GM23338 (cell line): ENCODE data around the gene TMEM11. TPM values are rescaled to one million over a fixed set of nuclear protein-coding genes. Genes with fewer than 3 reads are reported as not detected.

Source experiments
- ATAC-seq: fragments of 200-7000 bp; cut with Tn5 transposase; 3 replicates; pipeline ENCODE4 v1.9.1; 2020
- DNase-seq: peaks from one replicate; pipeline ENCODE4 v3.0.0-alpha.2; 2015; ENCODE audit warnings: low spot score
- H2AFZ ChIP-seq: fragments of 200-600 bp; sonication (generic); 2 replicates; pipeline ENCODE4 v1.8.0; 2016; ENCODE audit warnings: antibody characterized with exemption, mild to moderate bottlenecking, moderate library complexity
- H3F3A ChIP-seq: fragments of 200-600 bp; sonication (generic); replicated peaks from 2 replicates; pipeline ENCODE4 v1.8.0; 2017; ENCODE audit warnings: antibody characterized with exemption, mixed run types, low read depth
- H3K27ac ChIP-seq: fragments of 200-600 bp; sonication (generic); 2 replicates; pipeline ENCODE4 v1.6.1; 2016; ENCODE audit warnings: low read depth
- H3K27me3 ChIP-seq: fragments of 200-600 bp; sonication (generic); 2 replicates; pipeline ENCODE4 v1.8.0; 2016; ENCODE audit warnings: mild to moderate bottlenecking, mixed run types, moderate library complexity; ENCODE audit not compliant: insufficient read depth
- H3K36me3 ChIP-seq: fragments of 200-600 bp; sonication (generic); 2 replicates; pipeline ENCODE4 v1.8.0; 2016; ENCODE audit warnings: mild to moderate bottlenecking; ENCODE audit not compliant: insufficient read depth
- H3K4me1 ChIP-seq: fragments of 200-600 bp; sonication (generic); 2 replicates; pipeline ENCODE4 v1.8.0; 2016; ENCODE audit warnings: mild to moderate bottlenecking, moderate library complexity; ENCODE audit not compliant: insufficient read depth
- H3K4me2 ChIP-seq: fragments of 200-600 bp; sonication (generic); 2 replicates; pipeline ENCODE4 v1.7.1; 2017; ENCODE audit warnings: mixed run types
- H3K4me3 ChIP-seq: fragments of 200-600 bp; sonication (generic); 2 replicates; pipeline ENCODE4 v1.6.1; 2016; ENCODE audit warnings: mixed run types
- H3K79me2 ChIP-seq: fragments of 200-600 bp; sonication (generic); replicated peaks from 2 replicates; pipeline ENCODE4 v1.8.0; 2017; ENCODE audit warnings: mild to moderate bottlenecking; ENCODE audit not compliant: insufficient read depth
- H3K9me2 ChIP-seq: fragments of 200-600 bp; sonication (generic); 2 replicates; pipeline ENCODE4 v1.8.0; 2017; ENCODE audit not compliant: insufficient read depth
- H4K20me1 ChIP-seq: fragments of 200-600 bp; sonication (generic); replicated peaks from 2 replicates; pipeline ENCODE4 v1.8.0; 2017; ENCODE audit warnings: mild to moderate bottlenecking; ENCODE audit not compliant: insufficient read depth
- H3K27ac Mint-ChIP-seq: 2 replicates; pipeline ENCODE4 v1.8.0; 2020; ENCODE audit warnings: inconsistent platforms, mild to moderate bottlenecking, moderate library complexity, mixed read lengths
- H3K27me3 Mint-ChIP-seq: 3 replicates; pipeline ENCODE4 v1.8.0; 2022; ENCODE audit warnings: low read depth, mild to moderate bottlenecking, moderate library complexity, mixed read lengths, inconsistent platforms; ENCODE audit not compliant: insufficient read depth, poor library complexity
- H3K36me3 Mint-ChIP-seq: 3 replicates; pipeline ENCODE4 v1.8.0; 2021; ENCODE audit warnings: low read depth, mild to moderate bottlenecking, inconsistent platforms, moderate library complexity, mixed read lengths
- H3K4me1 Mint-ChIP-seq: 3 replicates; pipeline ENCODE4 v1.8.0; 2020; ENCODE audit warnings: mild to moderate bottlenecking, inconsistent platforms, mixed read lengths
- H3K4me3 Mint-ChIP-seq: 3 replicates; pipeline ENCODE4 v1.8.0; 2021; ENCODE audit warnings: moderate library complexity, mild to moderate bottlenecking, inconsistent platforms, mixed read lengths
- H3K9me3 Mint-ChIP-seq: 3 replicates; pipeline ENCODE4 v1.8.0; 2020; ENCODE audit warnings: moderate library complexity, mild to moderate bottlenecking, inconsistent platforms, mixed read lengths
- CREB1 ChIP-seq: fragments of 250-450 bp; sonication (Bioruptor Pico); IDR thresholded peaks from 2 replicates; pipeline ENCODE4 v1.5.0; 2020; ENCODE audit warnings: low read depth, mild to moderate bottlenecking, moderate library complexity
- CTCF ChIP-seq, 2 experiments: fragments of 200-600 bp in 1 of 2; sonication (generic) in 1 of 2; conservative IDR thresholded peaks; 2 replicates each; pipeline versions ENCODE4 v1.5.1 to v1.6.1; 2016 to 2017; ENCODE audit warnings: antibody characterized with exemption in 2 of 2, low read depth in 2 of 2, mild to moderate bottlenecking in 2 of 2, moderate library complexity in 1 of 2
- ETS1 ChIP-seq: IDR thresholded peaks from 2 replicates; pipeline ENCODE4 v1.6.1; 2016; ENCODE audit warnings: antibody characterized with exemption
- EZH2 ChIP-seq: fragments of 200-600 bp; sonication (generic); IDR thresholded peaks from one replicate; pipeline ENCODE4 v1.8.0; 2017; ENCODE audit warnings: antibody characterized with exemption, mild to moderate bottlenecking, low read depth; ENCODE audit not compliant: unreplicated experiment
- EZH2phosphoT487 ChIP-seq: fragments of 200-600 bp; sonication (generic); IDR thresholded peaks from one replicate; pipeline ENCODE4 v1.8.1; 2018; ENCODE audit warnings: antibody characterized with exemption; ENCODE audit not compliant: unreplicated experiment
- JUNB ChIP-seq: IDR thresholded peaks from one replicate; pipeline ENCODE4 v1.6.1; 2016; ENCODE audit warnings: antibody characterized with exemption; ENCODE audit not compliant: unreplicated experiment
- NANOG ChIP-seq: IDR thresholded peaks from 2 replicates; pipeline ENCODE4 v1.6.1; 2016; ENCODE audit warnings: antibody characterized with exemption, borderline replicate concordance
- POLR2AphosphoS5 ChIP-seq: IDR thresholded peaks from 2 replicates; pipeline ENCODE4 v1.6.1; 2016; ENCODE audit warnings: antibody characterized with exemption, low read depth
- REST ChIP-seq: IDR thresholded peaks from one replicate; pipeline ENCODE4 v1.6.1; 2018; ENCODE audit warnings: antibody characterized with exemption; ENCODE audit not compliant: unreplicated experiment
- STAT1 ChIP-seq: IDR thresholded peaks from one replicate; pipeline ENCODE4 v1.6.1; 2016; ENCODE audit warnings: antibody characterized with exemption; ENCODE audit not compliant: unreplicated experiment
- ZNF114 ChIP-seq: fragments of 250-450 bp; sonication (Bioruptor Pico); IDR thresholded peaks from 2 replicates; pipeline ENCODE4 v1.5.0; 2020; ENCODE audit warnings: mild to moderate bottlenecking, moderate library complexity
- ZNF331 ChIP-seq: fragments of 250-450 bp; sonication (Bioruptor Pico); IDR thresholded peaks from 2 replicates; pipeline ENCODE4 v1.5.0; 2020; ENCODE audit warnings: low read depth, mild to moderate bottlenecking, moderate library complexity
- ZNF462 ChIP-seq: fragments of 250-450 bp; sonication (Bioruptor Pico); IDR thresholded peaks from 2 replicates; pipeline ENCODE4 v1.5.0; 2020; ENCODE audit warnings: mild to moderate bottlenecking, moderate library complexity
- polyA plus RNA-seq: library from polyadenylated mRNA; unstranded; fragments of >200 nt; fragmentation: Nextera tagmentation; extraction: Ambion mirVana; gene quantifications from 2 replicates; pipeline ENCODE4 v1.2.1, GENCODE V29; 2016
- total RNA-seq: library from RNA; depleted of rRNA; stranded (reverse); fragments of >200 nt; shearing (Covaris generic); gene quantifications from 2 replicates; pipeline ENCODE4 v1.2.3, GENCODE V29; 2014

Gene TMEM11
- total and polyA plus RNA-seq, 2 experiments from 2014 or later: 38.5 to 90.2 TPM

- H3K4me3 ChIP-seq: no peak overlapping the region
- no peaks in the 10 kb centered on the region for H3K79me2 ChIP-seq
- Mint-ChIP-seq H3K27ac (no peak overlapping the region), H3K4me1 (peaks cover 13% of the 10 kb centered on the region), H3K9me3 (no peaks in the 10 kb centered on the region), H3K27me3 (peaks cover 7% of the 10 kb centered on the region), H3K36me3 (peaks cover 32% of the 10 kb centered on the region), H3K4me3 (no peak overlapping the region)
- ATAC-seq: no peak
- TF ChIP-seq POLR2AphosphoS5 (no peak), EZH2 (no peak), ZNF331 (no peak), NANOG (no peak), ZNF462 (no peak), STAT1 (no peak), EZH2phosphoT487 (no peak), JUNB (no peak), CTCF (conservative IDR thresholded peaks at IDR 0.05; ENCODE audit: low read depth in 2 of 2) (no peak), ZNF114 (no peak), CREB1 (no peak), ETS1 (no peak), REST (no peak)
- H3K27me3 ChIP-seq: no peaks in the 10 kb centered on the region
- H3K4me2 ChIP-seq: no peak overlapping the region
- no peaks in the 10 kb centered on the region for H3F3A ChIP-seq
- no peak overlapping the region for H2AFZ ChIP-seq
- H3K27ac ChIP-seq: no peak overlapping the region
- H3K4me1 ChIP-seq: peaks cover 12% of the 10 kb centered on the region
- H3K9me2 ChIP-seq: no peaks in the 10 kb centered on the region
- peaks cover 4% of the 10 kb centered on the region; the same call in 1 of the 2 replicates for H3K36me3 ChIP-seq
- H4K20me1 ChIP-seq: 0 out of 2 replicates have a peak, but pooled peaks cover 2% of the 10 kb centered on the region
- DNase-seq: no peak
Observed at GRCh38 chr17:21189361-21189760, 24.6 kb downstream of the TMEM11 start.
